Stimulated activated CD8-positive, alpha-beta memory T cell treated with anti-CD3 and anti-CD28 coated beads, Interleukin-7, amount 100 ng/mL, for 1 hour (primary cell): ENCODE measurements around the gene USP33.
"Not testable (repeated sequence)": the region's sequence is repeated elsewhere in the genome, so short reads cannot be mapped to it uniquely, and the experiment has no call there.

Experiments used
- DNase-seq, 2 donors: peaks; one replicate each; pipeline ENCODE4 v3.0.0-alpha.2; 2020; ENCODE audit warnings: low read depth in 2 of 2

Gene USP33

DNA sequence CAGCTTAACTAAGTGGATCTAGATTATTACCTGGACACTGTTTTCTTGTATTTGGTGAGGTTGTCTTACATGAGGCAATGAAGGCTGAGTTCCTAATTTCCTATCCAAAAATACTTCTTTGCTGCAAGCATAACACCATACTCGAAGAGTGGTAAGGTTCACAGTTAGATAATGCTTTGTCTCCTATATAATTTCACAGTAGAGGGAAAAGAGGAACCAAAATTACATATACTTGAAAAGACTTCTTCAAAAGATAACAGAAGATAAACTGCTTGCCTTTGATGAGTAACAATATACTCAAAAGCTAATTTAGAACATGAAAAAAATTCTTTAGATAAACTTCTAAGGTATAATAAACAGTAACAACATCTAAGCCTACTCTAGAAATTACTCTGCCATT, 20.4 kb downstream of the USP33 start:
- no peak for DNase-seq

DNA sequence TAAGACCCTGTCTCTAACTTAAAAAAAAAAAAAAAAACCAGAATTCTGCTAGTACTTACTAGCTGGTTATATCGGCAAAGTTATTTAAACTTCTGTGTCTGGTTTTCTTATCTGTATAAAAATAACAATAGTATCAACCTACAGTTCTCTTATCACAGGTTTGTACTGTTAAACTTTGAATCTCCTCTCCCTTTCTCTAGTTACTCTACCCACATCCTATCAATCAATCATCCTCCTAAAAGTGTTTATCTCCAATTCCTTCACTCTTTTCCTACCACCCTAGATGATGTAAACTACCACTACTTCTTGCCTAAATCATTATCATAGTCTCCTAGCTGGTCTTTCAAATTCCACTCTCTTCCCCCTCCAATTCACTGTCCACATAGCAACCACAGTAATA, 27.6 kb downstream of the USP33 start:
- no peak for DNase-seq

DNA sequence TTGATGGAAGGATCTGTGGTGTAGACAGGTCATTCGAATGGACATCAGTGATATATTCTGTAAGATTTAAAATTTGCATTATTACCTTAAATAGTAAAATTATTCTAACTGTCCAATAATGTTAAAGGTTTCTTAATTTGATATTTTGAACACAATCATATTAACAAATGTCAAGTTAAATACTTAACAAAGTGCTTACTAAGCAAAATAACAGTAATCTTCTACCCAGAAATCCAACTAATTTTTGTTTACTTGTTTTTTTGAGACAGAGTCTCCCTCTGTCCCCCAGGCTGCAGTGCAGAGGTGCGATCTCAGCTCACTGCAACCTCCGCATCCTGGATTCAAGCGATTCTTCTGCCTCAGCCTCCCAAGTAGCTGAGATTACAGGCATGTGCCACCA, 33.9 kb downstream of the USP33 start:
- DNase-seq = no peak

DNA sequence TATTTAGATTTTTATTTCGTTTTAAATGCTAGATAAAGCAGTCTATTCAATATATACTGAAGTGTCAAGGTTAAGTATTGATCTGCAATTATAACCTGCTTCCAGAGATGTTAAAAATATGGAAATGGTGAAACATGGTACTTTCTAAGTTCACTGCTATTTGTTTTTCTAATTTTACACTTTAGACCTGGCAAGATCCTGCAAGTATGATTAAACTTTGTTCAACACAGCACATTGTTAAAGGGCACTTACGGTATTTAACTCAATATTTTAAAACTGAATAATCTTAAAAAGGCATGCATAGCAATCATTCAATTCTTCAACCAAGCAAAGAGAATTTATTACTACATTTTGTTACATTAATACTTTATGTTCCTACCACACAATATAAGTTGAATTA, 41.5 kb downstream of the USP33 start:
- no peak for DNase-seq

DNA sequence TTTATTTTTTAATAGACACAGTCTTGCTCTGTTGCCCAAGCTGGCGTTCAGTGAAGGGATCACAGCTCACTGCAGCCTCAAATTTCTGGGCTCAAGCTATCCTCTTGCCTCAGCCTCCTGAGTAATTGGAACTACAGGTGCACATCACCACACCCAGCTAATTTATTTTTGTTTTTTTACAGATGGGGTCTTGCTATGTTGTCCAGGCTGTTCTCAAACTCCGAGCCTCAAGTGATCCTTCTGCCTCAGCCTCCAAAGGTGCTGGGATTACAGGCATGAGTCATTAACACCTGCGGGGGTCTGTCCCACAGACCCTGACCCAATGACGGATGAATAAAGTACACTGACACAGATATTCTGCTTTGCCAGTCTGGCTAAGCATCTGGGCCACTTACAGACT, 43.6 kb downstream of the USP33 start:
- DNase-seq = no peak

DNA sequence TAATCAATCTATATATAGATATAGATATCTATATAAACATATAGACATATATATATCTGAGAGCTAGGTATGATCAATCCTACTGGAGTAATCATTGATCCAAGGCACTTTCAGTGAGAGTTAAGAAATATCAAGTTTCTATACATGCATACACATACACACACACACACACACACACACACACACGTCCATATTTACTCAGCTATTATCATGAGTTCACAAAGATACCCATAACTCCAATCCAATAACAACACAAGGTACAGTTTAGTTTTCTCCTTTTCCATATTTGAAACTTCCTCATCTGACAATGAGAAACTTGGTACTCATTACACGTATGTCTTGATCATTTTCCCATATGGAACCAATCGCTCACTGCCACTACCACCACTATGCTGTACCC, 49.9 kb downstream of the USP33 start:
- DNase-seq = no peak

DNA sequence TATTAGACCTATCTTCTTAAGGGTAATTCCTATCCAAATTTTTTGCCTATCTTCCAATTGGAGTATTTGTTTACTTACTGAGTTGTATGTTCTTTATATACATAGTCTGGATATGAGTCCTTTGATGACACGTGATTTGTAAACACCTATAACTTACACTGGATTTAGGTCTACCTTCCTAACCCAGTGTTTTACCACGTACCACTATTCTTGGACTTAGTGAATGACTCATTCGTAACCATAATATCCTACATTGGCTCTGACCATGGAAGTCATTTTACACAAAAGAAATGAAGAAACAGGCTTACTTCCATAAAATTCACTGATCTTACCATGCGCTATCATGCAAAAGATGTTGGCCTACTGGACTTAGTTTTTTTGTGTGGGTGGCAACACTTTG, 53.3 kb downstream of the USP33 start:
- DNase-seq = no peak

DNA sequence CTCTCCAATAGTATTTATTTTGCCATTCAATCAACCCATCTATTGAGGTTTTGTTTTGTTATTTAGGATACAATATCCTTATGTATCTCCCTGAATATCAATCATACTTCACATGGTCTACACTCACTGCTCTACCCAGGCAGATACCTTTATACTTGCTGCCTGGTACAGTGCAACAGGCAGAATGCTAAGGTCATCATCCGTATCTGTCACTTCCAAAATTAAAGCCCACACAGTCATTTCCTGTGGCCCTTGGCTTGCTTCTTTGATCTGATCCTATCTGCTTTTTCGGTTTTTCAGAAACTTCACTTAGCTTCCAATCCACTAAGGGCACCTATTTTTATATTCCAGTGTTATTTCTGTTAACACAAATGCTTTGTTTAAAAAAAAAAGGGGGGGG, 54.9 kb downstream of the USP33 start:
- DNase-seq = no peak

DNA sequence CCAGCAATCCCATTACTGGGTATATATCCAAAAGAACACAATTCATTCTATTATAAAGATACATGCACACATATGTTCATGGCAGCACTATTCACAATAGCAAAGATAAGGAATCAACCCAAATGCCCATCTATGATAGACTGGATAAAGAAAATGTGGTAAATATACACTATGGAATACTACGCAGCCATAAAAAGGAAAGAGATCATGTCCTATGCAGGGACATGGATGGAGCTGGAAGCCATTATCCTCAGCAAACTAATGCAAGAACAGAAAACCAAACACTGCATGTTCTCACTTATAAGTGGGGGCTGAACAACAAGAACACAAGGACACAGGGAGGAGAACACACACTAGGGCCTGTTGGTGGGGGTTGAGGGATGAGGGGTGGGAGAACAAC, 60.0 kb downstream of the USP33 start:
- DNase-seq = not testable (repeated sequence)

DNA sequence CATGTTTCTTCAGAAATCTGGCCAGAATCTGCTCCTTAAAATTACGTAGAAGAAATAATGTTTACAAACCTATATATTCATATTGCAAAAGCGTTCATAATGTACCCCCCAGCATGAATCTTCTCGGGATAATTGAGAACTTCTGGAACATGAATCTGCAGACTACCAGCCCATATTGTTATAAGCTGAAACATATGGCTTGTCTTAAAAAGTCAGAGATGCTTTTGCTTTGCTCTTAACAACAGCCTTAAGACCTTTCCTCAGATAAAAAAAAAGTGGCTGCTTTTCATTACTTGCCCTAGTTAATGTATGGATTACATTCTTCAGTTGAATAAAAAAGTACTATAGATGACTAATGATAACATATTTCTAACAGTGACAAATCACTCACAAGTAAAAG, 62.2 kb downstream of the USP33 start:
- DNase-seq = no peak

DNA sequence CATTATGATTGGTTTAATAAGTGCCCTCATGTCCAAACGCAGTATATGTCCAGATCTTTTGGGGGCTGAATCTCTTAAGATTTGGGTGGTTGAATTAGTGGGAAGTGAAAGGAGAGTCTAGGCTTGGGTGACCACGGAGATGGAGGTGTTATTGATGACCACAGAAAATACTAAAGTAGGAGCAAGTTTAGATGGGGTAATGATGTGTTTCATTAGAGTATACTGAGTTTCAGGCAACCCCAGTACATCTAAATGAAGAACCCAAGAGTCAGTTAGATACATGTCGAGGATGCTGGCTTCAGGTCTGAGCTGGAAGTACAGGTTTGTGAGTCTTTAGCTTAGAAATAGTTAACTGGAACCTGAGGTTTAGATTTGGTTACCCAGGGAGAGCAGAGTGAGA, 70.7 kb downstream of the USP33 start:
- no peak for DNase-seq

DNA sequence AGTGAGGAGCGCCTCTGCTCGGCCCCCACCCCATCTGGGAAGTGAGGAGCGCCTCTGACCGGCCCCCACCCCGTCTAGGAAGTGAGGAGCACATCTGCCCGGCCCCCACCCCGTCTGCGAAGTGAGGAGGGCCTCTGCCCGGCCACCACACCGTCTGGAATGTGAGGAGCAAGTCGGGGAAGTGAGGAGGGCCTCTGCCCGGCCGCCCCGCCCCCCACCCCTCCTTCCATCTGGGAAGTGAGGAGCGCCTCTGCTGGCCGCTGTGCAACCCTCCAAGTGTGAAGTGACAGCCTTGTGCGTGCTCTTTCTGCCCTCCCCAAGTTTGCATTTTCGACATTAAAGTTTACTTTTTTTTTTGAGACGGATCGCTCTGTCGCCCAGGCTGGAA, 72.1 kb downstream of the USP33 start:
- no peak for DNase-seq

DNA sequence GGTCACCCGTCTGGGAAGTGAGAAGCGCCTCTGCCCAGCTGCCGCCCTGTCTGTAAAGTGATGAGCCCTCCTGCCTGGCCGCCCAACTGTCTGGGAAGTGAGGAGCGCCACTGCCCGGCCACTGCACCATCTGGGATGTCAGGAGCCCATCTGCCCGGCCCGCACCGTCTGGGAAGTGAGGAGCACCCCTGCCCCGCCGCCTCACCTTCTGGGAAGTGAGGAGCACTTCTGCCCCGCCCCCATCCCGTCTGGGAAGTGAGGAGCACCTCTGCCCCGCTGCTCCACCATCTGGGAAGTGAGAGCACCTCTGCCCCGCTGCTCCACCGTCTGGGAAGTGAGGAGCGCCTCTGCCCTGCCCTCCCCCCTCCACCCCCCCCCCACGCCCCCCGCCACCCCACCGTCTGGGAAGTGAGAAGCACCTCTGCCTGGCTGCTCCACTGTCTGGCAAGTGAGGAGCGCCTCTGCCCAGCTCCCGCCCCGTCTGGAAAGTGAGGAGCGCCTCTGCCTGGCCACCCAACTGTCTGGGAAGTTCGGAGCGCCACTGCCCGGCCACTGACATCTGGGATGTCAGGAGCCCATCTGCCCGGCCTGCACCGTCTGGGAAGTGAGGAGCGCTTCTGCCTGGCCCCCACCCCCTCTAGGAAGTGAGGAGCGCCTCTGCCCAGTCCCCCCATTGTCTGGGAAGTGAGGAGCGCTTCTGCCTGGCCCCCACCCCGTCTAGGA, 72.7 kb downstream of the USP33 start:
- DNase-seq = no peak

DNA sequence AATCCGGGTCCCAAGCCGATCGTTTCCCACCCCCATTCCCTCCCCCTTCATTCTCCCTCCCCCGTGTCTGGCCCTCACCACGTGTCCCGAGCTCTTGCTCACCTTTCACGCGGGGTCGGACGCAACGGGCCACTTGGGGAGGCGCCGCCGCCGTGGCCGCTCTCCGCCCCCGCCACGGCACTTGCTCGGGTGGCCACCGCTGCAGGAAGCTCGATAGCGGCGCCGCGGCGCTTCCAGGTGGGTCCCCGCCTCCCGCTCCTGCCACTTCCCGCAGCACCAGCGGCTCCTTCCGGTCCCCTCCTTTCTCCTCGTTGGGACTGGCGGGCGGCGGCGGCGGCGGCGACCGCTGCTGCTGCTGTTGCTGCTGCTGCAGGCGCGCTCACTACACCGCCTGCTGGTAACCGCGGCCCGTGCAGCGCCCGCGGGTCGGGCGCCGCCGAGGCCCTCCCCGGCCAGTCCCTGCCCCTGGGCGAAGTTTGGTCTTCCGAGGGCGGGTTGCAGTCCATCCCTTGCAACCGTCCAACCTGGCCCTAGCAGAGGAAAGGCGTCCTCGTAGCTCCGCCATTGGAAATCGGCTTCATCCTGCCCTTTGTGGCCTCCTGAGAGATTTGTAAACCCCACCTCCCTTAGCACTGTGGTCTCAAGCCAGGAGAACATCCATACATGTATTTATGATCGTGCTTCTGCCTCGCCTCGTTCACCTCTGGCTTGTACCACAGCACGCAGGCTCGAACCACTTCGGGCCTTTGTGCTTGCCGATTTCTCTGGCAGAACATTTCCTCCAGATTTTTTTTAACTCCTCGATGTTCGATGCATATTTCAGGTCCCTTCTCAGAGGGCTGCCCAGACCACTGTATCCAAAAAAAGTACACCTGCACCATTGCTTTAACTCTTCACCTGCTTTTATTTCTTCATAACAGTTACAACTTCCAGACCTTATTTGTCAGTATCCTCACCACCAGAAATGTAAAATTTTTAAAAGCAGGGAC, 76.2 kb downstream of the USP33 start:
- peak; percentile 76 to 83 for DNase-seq

DNA sequence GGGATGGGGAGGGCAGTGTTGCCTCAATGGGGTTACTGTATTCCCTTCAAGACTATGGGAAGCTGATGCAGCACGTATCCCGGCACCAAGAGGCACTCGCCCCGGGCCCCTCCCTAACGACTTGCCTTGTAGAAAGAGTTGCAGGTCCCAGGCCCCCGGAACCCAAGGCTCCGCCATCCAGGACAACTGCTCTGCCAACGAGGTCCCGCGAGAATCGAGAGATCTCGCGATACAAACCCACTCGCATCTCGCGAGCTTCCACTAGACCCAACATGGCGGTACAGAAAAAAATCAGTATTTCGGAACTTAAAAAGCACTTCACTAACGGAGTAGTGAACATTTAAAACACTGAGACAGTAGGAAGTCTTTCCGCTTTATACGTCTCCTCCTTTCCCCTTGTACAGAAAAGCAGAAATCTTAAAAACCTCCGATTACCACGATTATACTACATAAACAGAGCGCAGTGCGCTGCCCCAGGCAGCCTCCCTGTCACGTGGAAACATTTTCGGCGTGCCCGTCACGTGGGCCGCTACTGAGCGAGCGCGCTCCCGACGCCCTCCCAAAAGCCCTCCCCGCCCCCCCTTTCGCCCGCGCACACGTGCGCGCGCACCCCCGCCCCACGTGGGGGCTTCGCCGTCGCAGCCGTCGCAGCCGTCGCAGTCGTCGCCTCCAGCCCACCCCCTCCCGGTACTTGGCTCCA, 77.0 kb downstream of the USP33 start, which contains the start of gene ZZZ3:
Gene ZZZ3, minus strand, starts transcription at position 199 of the 700 bp plus-strand sequence. CDS start 49,304 bp downstream, outside the sequence.
- peak; percentile 76 to 89 for DNase-seq

DNA sequence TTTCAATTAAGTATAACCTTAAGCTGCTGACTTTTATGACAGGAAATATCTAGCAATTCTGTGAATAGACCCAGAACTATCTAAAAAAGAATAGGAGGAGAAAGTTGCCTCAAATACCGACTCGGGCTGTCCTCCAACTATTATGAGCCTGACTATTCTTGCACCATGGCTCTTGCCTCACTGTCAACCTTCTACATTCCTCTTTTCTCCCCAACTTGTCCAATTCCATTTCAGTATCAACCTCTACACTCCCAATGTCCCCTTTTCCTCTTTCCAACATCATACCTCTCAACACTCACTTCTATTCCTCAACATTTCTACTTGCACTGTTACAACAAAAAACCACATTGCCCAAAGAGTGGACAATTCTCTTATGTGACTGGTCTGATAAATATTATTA, 79.5 kb downstream of the USP33 start:
- DNase-seq = no peak

DNA sequence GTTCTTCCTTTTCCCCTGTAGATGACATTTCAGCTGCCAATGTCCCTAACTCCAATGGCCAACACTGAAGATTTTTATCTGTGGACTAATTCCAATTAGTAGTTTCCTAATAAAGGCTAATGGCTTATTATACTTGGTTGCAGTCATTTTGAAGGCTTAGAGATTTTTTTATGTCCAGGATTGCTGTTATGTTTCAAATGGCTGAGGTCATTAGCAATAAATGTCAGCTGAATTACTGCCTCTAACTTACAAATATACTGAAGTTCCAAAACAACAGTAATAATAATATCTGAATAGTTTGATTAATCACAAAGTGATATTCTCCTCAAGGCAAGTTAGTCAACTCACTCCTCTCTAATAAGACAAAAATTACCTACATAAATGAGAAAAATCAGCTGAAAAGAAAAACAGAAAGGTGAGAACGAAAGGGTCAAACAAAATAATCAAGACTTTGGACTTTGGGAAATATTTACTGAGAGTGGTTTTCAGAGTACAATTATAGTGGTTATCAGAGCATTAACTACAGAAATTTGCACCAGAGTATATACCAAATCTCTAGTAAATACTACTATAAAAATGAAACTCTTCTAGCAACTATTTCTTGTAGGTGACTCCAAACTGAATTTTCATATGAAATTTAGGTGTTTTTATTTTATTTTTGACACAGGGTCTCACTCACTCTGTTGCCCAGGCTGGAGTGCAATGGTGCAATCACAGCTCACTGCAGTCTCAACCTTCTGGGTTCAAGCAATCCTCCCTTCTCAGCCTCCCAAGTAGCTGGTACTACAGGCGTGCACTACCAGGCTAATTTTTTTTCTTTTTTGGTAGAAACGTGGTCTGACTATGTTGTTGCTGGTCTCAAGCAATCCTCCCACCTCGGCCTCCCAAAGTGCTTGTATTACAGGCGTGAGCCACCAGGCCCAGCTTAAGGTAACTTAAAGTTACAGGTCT, 80.7 kb downstream of the USP33 start:
- DNase-seq = no peak

DNA sequence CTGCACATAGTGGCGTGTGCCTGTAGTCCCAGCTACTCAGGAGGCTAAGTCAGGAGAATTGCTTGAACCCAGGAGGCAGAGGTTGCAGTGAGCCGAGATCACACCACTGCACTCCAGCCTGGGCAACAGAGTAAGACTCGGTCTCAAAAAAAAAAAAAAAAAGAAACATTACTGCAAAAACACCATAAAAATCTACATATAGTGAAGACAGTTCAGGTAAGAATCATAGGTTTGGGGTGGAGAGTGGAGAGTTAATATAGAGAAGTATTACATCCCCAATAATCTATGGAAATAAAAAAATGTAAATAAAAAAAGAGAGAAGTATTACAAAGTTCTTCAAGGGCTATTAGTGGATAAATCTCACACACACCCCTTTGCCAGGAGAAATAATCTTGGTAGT, 84.8 kb downstream of the USP33 start:
- DNase-seq = not testable (repeated sequence)

DNA sequence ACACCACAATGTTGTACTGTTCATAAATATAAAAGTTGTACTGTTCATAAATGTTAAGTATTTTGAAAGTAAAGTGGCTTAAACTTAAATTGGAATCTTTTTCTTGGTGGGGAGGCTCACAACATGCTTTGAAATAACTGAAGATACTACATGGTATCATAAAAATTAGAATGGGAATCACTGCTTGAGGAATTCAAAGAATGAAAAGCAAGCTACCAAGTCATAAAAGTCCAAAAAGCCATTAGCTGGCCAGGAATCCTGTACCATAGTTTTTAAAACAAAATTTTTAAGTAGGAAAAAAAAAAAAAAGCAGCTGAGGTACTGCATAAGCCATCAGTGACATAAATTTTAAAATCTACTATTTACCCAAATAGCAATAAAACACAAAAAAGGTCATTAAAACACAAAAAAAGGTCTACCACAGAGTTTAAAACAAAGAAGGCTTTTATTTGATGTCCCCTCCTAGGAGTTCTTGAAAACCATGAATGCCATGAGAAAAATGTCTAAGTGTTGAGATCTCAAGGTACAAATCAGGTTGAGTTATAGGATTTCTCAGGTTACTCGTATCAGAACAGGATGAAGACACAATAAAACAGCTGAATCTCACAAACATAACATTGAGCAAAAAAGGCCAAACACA, 85.8 kb downstream of the USP33 start:
- no peak for DNase-seq

DNA sequence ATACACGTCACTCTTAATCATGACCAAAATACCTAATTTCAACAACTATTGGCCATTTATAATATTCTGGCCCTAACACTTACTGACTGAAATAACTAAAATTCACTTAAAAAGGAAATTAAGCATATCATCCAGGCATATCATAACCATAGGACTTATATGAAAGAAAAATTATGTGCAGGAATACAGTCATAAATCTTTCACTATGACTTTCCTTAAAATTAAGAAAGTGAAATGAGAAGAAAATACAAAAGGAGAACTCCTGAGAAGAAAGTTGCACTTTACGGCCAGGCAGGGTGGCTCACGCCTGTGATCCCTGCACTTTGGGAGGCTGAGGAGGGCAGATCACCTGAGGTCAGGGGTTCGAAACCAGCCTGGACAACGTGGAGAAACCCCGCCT, 86.6 kb downstream of the USP33 start:
- no peak for DNase-seq

DNA sequence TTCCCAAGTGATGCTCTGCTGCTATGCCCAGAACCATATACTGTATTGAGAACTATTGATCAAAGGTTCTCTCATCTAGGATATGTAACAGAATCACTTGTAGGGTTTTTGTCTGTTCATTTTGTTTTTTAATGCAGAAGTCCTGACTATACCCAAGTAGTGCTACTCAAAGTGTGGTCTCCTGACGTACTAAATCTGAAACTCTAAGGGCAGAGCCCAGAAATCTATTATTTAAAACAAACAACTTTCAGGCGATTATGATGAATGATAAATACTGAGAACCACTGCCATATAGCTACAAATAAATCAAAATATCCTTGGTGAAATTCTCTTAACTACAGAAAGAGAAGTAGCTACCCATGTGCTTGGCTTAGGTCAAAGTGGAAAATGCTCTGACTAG, 87.3 kb downstream of the USP33 start:
- no peak for DNase-seq
